Placental pericyte (primary cell): ENCODE data around the gene SH3RF1. TPM values are rescaled to one million over a fixed set of nuclear protein-coding genes. Genes with fewer than 3 reads are reported as not detected.

Experiments
- total RNA-seq: library from RNA; depleted of rRNA; stranded (reverse); fragments of >200 nt; gene quantifications from 2 replicates; pipeline ENCODE4 v1.2.3, GENCODE V29; 2012

SH3RF1 gene
- 35.9 and 67.0 TPM in 2 replicates for total RNA-seq

GRCh38 chr4:169270810-169271691 lies at the start of gene SH3RF1:
Gene SH3RF1, minus strand, starts transcription at chr4:169270956. Its CDS starts 1,744 bp downstream, at chr4:169269212.

